Skeletal muscle tissue (tissue), 4 donors: ENCODE data around the gene CLASP1. TPM values are rescaled to one million over a fixed set of nuclear protein-coding genes. Genes with fewer than 3 reads are reported as not detected.
"Not testable (repeated sequence)": the region's sequence is repeated elsewhere in the genome, so short reads cannot be mapped to it uniquely, and the experiment has no call there.

ENCODE experiments used
- H3K27ac ChIP-seq: one replicate; pipeline ENCODE4 v1.7.0; 2013; ENCODE audit warnings: mild to moderate bottlenecking, low read depth, low read length, inconsistent platforms
- H3K27me3 ChIP-seq, 3 donors: one replicate each; pipeline ENCODE4 v1.7.0; 2013; ENCODE audit warnings: low read length in 3 of 3; ENCODE audit not compliant: control insufficient read depth in 3 of 3, insufficient read depth in 3 of 3
- H3K36me3 ChIP-seq, 3 donors: one replicate each; pipeline ENCODE4 v1.7.0; 2013; ENCODE audit warnings: low read length in 3 of 3; ENCODE audit not compliant: control insufficient read depth in 3 of 3, insufficient read depth in 3 of 3
- H3K4me1 ChIP-seq, 3 donors: one replicate each; pipeline ENCODE4 v1.7.0; 2013; ENCODE audit warnings: low read length in 3 of 3, mild to moderate bottlenecking in 3 of 3; ENCODE audit not compliant: control insufficient read depth in 3 of 3, insufficient read depth in 3 of 3
- H3K4me3 ChIP-seq, 3 donors: one replicate each; pipeline ENCODE4 v1.7.0; 2013; ENCODE audit warnings: low read length in 3 of 3
- H3K9ac ChIP-seq, 3 donors: one replicate each; pipeline ENCODE4 v1.7.0; 2013; ENCODE audit warnings: low read length in 3 of 3, mild to moderate bottlenecking in 3 of 3, moderate library complexity in 2 of 3, low read depth in 1 of 3
- H3K9me3 ChIP-seq, 3 donors: one replicate each; pipeline ENCODE4 v1.7.0; 2013; ENCODE audit warnings: low read length in 3 of 3; ENCODE audit not compliant: control insufficient read depth in 3 of 3
- total RNA-seq: library from RNA; depleted of rRNA; stranded (reverse); fragments of >200 nt; gene quantifications from one replicate; pipeline ENCODE4 v1.2.3, GENCODE V29; 2014
- donor health status: Osteomylitis.

The CLASP1 gene
- total RNA-seq, 1 donor from 2014 or later = 74.1 TPM

GRCh38 chr2:121321476-121321875, 327.8 kb downstream of the CLASP1 start:
- Histone ChIP-seq H3K27me3 (no peaks in the 10 kb centered on the region), H3K9me3 (no peaks in the 10 kb centered on the region), H3K4me3 (no peak overlapping the region), H3K4me1 (no peaks in the 10 kb centered on the region), H3K27ac (no peak overlapping the region), H3K9ac (no peak overlapping the region), H3K36me3 (no peaks in the 10 kb centered on the region)

- Histone ChIP-seq H3K36me3 (no peaks in the 10 kb centered on the region), H3K4me3 (no peak overlapping the region), H3K9ac (no peak overlapping the region), H3K27ac (no peak overlapping the region), H3K27me3 (no peaks in the 10 kb centered on the region), H3K9me3 (no peaks in the 10 kb centered on the region), H3K4me1 (no peaks in the 10 kb centered on the region)
Measured at GRCh38 chr2:121319941-121320340, 329.3 kb downstream of the CLASP1 start.

- no peak overlapping the region for H3K9ac ChIP-seq
- H3K27me3 ChIP-seq = no peaks in the 10 kb centered on the region
- H3K36me3 ChIP-seq = no peaks in the 10 kb centered on the region
- no peak overlapping the region for H3K27ac ChIP-seq
- H3K9me3 ChIP-seq = no peaks in the 10 kb centered on the region
- no peak overlapping the region for H3K4me3 ChIP-seq
- H3K4me1 ChIP-seq = no peaks in the 10 kb centered on the region
Measured at GRCh38 chr2:121316986-121317385, 332.3 kb downstream of the CLASP1 start.

- H3K9ac ChIP-seq, H3K27me3 ChIP-seq, H3K4me3 ChIP-seq, H3K27ac ChIP-seq, H3K36me3 ChIP-seq, H3K9me3 ChIP-seq, H3K4me1 ChIP-seq: not testable (repeated sequence)
Measured at GRCh38 chr2:121313701-121314100, 335.6 kb downstream of the CLASP1 start.

GRCh38 chr2:121309801-121310200, 339.5 kb downstream of the CLASP1 start:
- no peak overlapping the region for H3K9ac ChIP-seq
- H3K9me3 ChIP-seq = no peaks in the 10 kb centered on the region
- H3K4me1 ChIP-seq = no peaks in the 10 kb centered on the region
- H3K27me3 ChIP-seq = peaks cover 0 to 6% (median 2%) of the 10 kb centered on the region in 3 donors
- H3K4me3 ChIP-seq = no peak overlapping the region
- H3K36me3 ChIP-seq = no peaks in the 10 kb centered on the region
- H3K27ac ChIP-seq = no peak overlapping the region

- Histone ChIP-seq H3K27me3 (peaks cover 0 to 6% (median 4%) of the 10 kb centered on the region in 3 donors), H3K36me3 (no peaks in the 10 kb centered on the region), H3K9ac (no peak overlapping the region), H3K27ac (no peak overlapping the region), H3K4me1 (no peaks in the 10 kb centered on the region), H3K9me3 (no peaks in the 10 kb centered on the region), H3K4me3 (no peak overlapping the region)
Measured at GRCh38 chr2:121309323-121309722, 339.9 kb downstream of the CLASP1 start.

- Histone ChIP-seq H3K4me3 (no peak overlapping the region), H3K9ac (no peak overlapping the region), H3K9me3 (no peaks in the 10 kb centered on the region), H3K27me3 (peaks cover 0 to 10% (median 4%) of the 10 kb centered on the region in 3 donors), H3K36me3 (no peaks in the 10 kb centered on the region), H3K4me1 (no peaks in the 10 kb centered on the region), H3K27ac (no peak overlapping the region)
Measured at GRCh38 chr2:121307048-121307447, 342.2 kb downstream of the CLASP1 start.

GRCh38 chr2:121304941-121305340, 344.3 kb downstream of the CLASP1 start:
- Histone ChIP-seq H3K4me1 (no peaks in the 10 kb centered on the region), H3K9me3 (no peaks in the 10 kb centered on the region), H3K36me3 (no peaks in the 10 kb centered on the region), H3K27ac (no peak overlapping the region), H3K9ac (no peak overlapping the region), H3K27me3 (peaks cover 0 to 10% (median 4%) of the 10 kb centered on the region in 3 donors), H3K4me3 (no peak overlapping the region)

GRCh38 chr2:121303531-121304263, 345.6 kb downstream of the CLASP1 start:
- Histone ChIP-seq H3K4me1 (no peaks in the 10 kb centered on the region), H3K27me3 (peaks cover 0 to 10% (median 4%) of the 10 kb centered on the region in 3 donors), H3K9ac (no peak overlapping the region), H3K27ac (no peak overlapping the region), H3K4me3 (no peak overlapping the region), H3K36me3 (no peaks in the 10 kb centered on the region), H3K9me3 (no peaks in the 10 kb centered on the region)

- not testable (repeated sequence) for H3K27me3 ChIP-seq, H3K27ac ChIP-seq, H3K9ac ChIP-seq, H3K4me1 ChIP-seq, H3K9me3 ChIP-seq, H3K4me3 ChIP-seq, H3K36me3 ChIP-seq
Measured at GRCh38 chr2:121301190-121301589, 348.1 kb downstream of the CLASP1 start.
